Measurements from ENCODE around the gene NRG3.

NRG3 gene

GRCh38 chr10:81884856-81885255 lies 9.9 kb downstream of the NRG3 start:
- DNase-seq (ENCODE audit: low read depth in 3 of 3) = no peak

GRCh38 chr10:81885491-81885890 lies 10.5 kb downstream of the NRG3 start:
- no peak for DNase-seq (ENCODE audit: low read depth in 3 of 3)

GRCh38 chr10:81886939-81887338 lies 11.9 kb downstream of the NRG3 start:
- DNase-seq (ENCODE audit: low read depth in 3 of 3) = no peak

GRCh38 chr10:81889181-81889769 lies 14.3 kb downstream of the NRG3 start:
- DNase-seq (ENCODE audit: low read depth in 3 of 3) = no peak

DNA sequence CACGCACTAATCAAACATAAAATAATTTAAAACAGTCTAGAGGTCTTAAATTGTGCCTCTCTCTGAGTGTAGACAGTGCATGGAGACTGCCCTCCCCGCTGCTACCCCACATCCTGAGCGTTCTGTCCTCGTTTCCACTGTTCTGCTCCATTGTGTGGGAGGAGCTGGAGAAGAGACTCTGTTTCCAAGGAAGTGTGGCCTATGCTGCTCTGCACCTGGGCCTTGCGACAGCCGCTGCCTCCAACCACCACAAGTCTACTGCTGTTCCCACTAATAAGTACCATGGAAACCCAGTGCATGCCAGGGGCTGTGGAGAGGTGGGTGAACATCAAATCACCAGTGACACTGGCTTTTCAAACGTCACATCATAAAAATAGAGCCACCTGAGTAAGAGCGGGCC lies 19.6 kb downstream of the NRG3 start:
- DNase-seq (ENCODE audit: low read depth in 3 of 3) = no peak

GRCh38 chr10:81898518-81898917 lies 23.5 kb downstream of the NRG3 start:
- no peak for DNase-seq (ENCODE audit: low read depth in 3 of 3)

DNA sequence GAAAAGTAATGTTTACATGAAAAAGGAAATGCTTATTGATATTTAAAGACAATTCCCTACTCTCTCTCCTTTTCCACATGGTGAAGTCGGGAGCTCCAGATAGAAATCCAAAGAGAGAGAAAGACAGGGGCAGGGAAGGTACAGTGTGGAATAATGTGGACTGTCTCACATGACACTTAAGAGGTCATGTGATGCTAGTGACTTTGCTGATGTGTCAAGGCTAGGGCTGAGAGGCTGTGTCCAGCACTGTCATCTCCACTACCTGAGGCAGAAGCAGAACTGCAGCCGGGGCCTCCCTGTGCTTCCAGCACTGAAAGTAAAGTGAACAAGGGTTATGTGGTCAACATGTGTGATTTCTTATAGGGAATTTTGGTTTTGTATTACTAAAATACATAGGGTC lies 26.0 kb downstream of the NRG3 start:
- no peak for DNase-seq (ENCODE audit: low read depth in 3 of 3)

GRCh38 chr10:81903472-81903871 lies 28.5 kb downstream of the NRG3 start:
- no peak for DNase-seq (ENCODE audit: low read depth in 3 of 3)

DNA sequence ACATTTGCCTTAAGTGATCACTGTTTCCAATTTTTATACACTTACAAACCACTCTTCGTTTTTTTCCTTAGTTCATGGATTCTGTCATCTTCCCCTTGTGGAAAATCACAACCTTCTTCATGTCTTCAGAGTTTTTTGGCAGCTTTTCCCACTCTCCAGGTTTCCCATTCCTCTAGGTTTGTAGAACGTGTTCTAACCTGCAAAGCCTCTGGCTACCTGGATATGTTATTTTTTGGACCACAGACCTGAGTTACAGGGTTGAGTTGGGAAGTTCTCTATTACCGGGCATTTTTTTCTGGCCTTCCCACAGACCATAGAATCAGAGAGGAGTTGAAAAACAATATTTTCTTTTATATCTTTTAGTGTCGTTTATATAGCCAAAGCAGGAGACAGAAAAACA lies 30.2 kb downstream of the NRG3 start:
- no peak for DNase-seq (ENCODE audit: low read depth in 3 of 3)

DNA sequence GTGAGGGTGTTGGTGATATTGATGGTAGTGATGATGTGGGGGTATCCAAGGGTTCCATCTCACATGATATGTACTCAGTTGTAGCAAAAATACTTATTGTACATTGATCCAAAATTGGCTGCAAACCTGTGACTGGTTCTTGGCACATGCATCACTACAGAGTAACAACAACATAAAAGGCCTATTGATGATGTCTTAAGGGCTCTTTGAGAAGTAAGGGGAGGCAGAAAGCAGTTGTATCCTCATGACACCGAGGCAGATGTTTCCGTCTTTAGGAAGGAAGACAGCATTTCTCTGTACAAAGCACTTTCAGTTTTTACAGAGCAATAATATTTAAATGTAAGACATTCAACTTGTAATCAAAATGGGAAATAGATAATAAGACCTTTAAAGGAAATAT lies 34.5 kb downstream of the NRG3 start:
- no peak for DNase-seq (ENCODE audit: low read depth in 3 of 3)

DNA sequence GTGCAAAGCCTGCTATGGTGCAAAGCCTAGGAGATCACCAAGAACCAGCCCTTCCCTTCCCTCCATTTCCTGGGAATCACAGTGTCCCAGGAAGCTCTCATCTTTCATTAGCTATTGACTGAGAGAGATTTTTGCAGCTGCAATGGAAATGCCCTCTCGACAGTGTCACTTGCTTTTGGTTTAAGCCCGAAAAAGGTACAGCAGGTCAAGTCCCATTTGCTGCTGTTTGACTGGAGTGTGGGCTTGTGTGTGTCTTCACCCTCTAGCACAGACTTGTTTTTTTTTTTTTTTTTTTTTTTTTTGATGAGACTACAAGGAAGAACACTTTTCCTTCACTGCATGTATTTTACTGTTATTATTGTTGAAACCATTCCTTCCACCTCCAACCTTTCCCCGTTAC lies 36.3 kb downstream of the NRG3 start:
- no peak for DNase-seq (ENCODE audit: low read depth in 3 of 3)

GRCh38 chr10:81914736-81915503 lies 39.9 kb downstream of the NRG3 start:
- DNase-seq (ENCODE audit: low read depth in 3 of 3) = no peak

DNA sequence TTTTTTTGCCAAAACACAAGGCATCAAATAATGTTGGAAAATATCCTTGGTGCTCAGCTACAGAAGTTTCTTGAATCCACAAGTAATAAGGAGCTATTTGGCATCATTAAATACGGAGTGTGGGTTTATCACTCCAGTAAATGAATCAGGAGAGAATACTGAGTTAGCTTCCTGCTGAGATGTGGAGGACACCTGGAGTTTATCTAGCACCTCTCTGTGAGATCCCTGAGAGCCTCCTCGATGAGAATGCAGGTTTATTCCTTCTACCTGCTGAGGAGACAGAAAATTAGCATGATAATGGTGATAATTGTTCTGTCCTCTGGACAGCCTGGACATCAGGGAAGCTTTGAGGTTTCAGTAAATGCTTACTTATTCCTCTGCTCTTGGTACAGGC lies 40.5 kb downstream of the NRG3 start:
- DNase-seq (ENCODE audit: low read depth in 3 of 3) = no peak

DNA sequence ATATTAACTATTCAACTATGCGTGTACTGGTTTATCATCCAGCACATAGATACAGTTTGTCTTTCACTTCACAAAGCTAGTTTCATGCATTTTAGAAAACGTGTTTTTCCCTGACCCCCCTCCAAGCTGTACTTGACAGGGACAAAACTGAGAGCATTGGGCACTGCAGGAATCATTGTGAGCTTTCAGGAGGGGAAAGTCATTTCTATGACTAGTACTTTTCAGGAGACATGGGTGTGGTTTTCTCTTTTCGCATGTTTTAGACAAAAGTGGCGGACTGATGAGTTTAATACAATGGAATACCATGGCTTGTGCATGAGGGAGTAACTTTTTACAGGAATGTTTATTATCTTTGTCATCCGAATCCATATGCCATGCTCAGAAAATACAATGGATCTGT lies 42.7 kb downstream of the NRG3 start:
- DNase-seq (ENCODE audit: low read depth in 3 of 3) = no peak

- DNase-seq (ENCODE audit: low read depth in 3 of 3) = no peak
Observed at GRCh38 chr10:81918766-81919165, 43.8 kb downstream of the NRG3 start.

DNA sequence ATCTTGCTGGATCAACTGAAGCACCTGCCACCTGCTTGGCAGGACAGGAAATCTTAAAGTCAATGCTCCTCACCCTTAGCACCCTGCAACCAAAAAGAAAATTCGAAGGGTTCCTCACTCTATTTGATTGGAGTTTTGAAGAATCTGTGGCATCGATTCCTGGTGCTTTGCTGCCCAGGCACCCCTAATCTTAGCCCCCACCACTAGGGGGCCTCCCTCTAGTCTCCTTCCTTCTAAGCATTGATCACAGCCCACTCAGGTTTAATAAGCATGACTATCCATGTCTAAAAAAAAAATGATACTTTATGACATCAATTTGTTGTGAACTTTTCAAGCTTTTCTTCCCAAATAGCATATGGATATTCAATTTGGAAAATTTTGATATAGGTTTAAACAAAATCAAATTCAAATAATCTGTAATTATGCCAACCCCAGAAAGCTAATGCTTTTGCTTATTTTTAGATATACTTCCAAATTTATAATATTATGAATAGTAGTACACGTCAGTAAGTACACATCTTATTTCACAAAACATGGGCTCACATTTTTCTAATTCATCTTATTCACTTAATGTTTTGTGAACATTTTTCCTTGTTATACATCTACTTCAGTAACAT lies 45.3 kb downstream of the NRG3 start:
- DNase-seq (ENCODE audit: low read depth in 3 of 3) = no peak

GRCh38 chr10:81928119-81928518 lies 53.1 kb downstream of the NRG3 start:
- DNase-seq (ENCODE audit: low read depth in 3 of 3) = no peak

- no peak for DNase-seq (ENCODE audit: low read depth in 3 of 3)
Observed at GRCh38 chr10:81943583-81943982, 68.6 kb downstream of the NRG3 start.

- no peak for DNase-seq (ENCODE audit: low read depth in 3 of 3)
Observed at GRCh38 chr10:81944609-81945008, 69.6 kb downstream of the NRG3 start.

GRCh38 chr10:81949283-81949682 lies 74.3 kb downstream of the NRG3 start:
- DNase-seq (ENCODE audit: low read depth in 3 of 3) = no peak

GRCh38 chr10:81950358-81950757 lies 75.4 kb downstream of the NRG3 start:
- no peak for DNase-seq (ENCODE audit: low read depth in 3 of 3)

- DNase-seq (ENCODE audit: low read depth in 3 of 3) = no peak
Observed at GRCh38 chr10:81953420-81953819, 78.4 kb downstream of the NRG3 start.

GRCh38 chr10:81957976-81958375 lies 83.0 kb downstream of the NRG3 start:
- DNase-seq (ENCODE audit: low read depth in 3 of 3) = no peak

Data from stimulated activated CD4-positive, alpha-beta T cell treated with anti-CD3 and anti-CD28 coated beads, TNF-alpha, amount 100 ng/mL, for 48 hours (primary cell).